OCI-LY3 (cell line): Measurements from ENCODE around the gene LRBA.

Experiments
- H2AFZ ChIP-seq: fragments of 200-600, 300-600 bp; shearing (Covaris generic); 2 replicates; pipeline ENCODE4 v1.6.0; 2014; ENCODE audit warnings: antibody characterized with exemption, low read depth, low read length
- H3K27ac ChIP-seq: fragments of 200-600, 300-600 bp; sonication (generic); 2 replicates; pipeline ENCODE4 v1.5.1; 2014; ENCODE audit warnings: mild to moderate bottlenecking, low read length, moderate library complexity, mixed read lengths
- H3K27me3 ChIP-seq: fragments of 200-600, 300-600 bp; sonication (generic); 2 replicates; pipeline ENCODE4 v1.6.1; 2014; ENCODE audit warnings: low read depth, low read length, mixed read lengths
- H3K36me3 ChIP-seq: fragments of 200-600, 300-600 bp; sonication (generic); replicated peaks from 2 replicates; pipeline ENCODE3; 2014; ENCODE audit warnings: low read depth, low read length, mixed read lengths
- H3K4me1 ChIP-seq: fragments of 300-600, 200-600 bp; sonication (generic); 2 replicates; pipeline ENCODE4 v1.6.1; 2014; ENCODE audit warnings: low read length, mixed read lengths
- H3K4me2 ChIP-seq: fragments of 200-600, 300-600 bp; sonication (generic); 2 replicates; pipeline ENCODE4 v1.6.1; 2014; ENCODE audit warnings: low read length, mixed read lengths
- H3K4me3 ChIP-seq: fragments of 300-600, 200-600 bp; sonication (generic); 2 replicates; pipeline ENCODE4 v1.5.1; 2014; ENCODE audit warnings: antibody characterized with exemption, mild to moderate bottlenecking, low read length, moderate library complexity
- H3K79me2 ChIP-seq: fragments of 300-600, 200-600 bp; shearing (Covaris generic); 2 replicates; pipeline ENCODE4 v1.6.1; 2014; ENCODE audit warnings: mild to moderate bottlenecking, low read length, mixed read lengths
- H3K9ac ChIP-seq: fragments of 300-600, 200-600 bp; shearing (Covaris generic); 2 replicates; pipeline ENCODE4 v1.6.0; 2014; ENCODE audit warnings: mild to moderate bottlenecking, low read length, moderate library complexity
- H3K9me3 ChIP-seq: fragments of 200-600, 300-600 bp; shearing (Covaris generic); 2 replicates; pipeline ENCODE4 v1.6.1; 2014; ENCODE audit warnings: low read length, mixed read lengths; ENCODE audit not compliant: insufficient read depth
- H4K20me1 ChIP-seq: fragments of 200-600, 300-600 bp; sonication (generic); 2 replicates; pipeline ENCODE4 v1.6.1; 2016; ENCODE audit warnings: low read length, mixed read lengths; ENCODE audit not compliant: insufficient read depth
- EZH2phosphoT487 ChIP-seq: fragments of 200-600 bp; shearing (Covaris generic); IDR thresholded peaks from 2 replicates; pipeline ENCODE4 v1.6.1; 2018; ENCODE audit warnings: antibody characterized with exemption, mixed run types, low read depth
- TF ChIP-seq, protein P1 (sequence below): fragments of 200-600, 300-600 bp; sonication (generic); IDR thresholded peaks from 2 replicates; pipeline ENCODE4 v1.5.1; 2014; ENCODE audit warnings: antibody characterized with exemption, low read length, low read depth

Gene LRBA

DNA sequence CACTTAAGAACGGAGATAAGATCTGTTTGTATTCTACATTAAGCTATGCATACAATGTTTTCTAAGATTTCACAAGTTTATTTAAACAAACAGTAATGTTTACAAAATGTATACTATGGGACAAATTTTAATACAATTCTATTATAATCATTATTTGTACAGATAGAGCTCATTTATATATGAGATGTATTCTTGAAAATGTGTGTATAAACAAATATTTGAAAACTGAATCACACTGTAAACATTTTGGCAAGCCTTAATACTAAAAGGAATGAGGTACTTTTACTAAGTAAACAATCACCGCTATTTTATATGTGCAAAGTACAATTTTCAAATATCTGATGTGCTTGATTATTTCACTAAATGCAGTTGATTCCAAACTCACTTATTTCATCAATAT is 552.3 kb downstream of the LRBA start:
- Histone ChIP-seq H3K4me1 (no peaks in the 10 kb centered on the region), H3K79me2 (no peaks in the 10 kb centered on the region), H3K4me2 (no peak overlapping the region), H3K36me3 (no peaks in the 10 kb centered on the region), H4K20me1 (no peaks in the 10 kb centered on the region), H3K27me3 (no peaks in the 10 kb centered on the region), H3K9me3 (no peaks in the 10 kb centered on the region), H3K27ac (no peak overlapping the region), H3K4me3 (no peak overlapping the region), H2AFZ (no peak overlapping the region), H3K9ac (no peak overlapping the region)
- TF ChIP-seq, protein P1, sequence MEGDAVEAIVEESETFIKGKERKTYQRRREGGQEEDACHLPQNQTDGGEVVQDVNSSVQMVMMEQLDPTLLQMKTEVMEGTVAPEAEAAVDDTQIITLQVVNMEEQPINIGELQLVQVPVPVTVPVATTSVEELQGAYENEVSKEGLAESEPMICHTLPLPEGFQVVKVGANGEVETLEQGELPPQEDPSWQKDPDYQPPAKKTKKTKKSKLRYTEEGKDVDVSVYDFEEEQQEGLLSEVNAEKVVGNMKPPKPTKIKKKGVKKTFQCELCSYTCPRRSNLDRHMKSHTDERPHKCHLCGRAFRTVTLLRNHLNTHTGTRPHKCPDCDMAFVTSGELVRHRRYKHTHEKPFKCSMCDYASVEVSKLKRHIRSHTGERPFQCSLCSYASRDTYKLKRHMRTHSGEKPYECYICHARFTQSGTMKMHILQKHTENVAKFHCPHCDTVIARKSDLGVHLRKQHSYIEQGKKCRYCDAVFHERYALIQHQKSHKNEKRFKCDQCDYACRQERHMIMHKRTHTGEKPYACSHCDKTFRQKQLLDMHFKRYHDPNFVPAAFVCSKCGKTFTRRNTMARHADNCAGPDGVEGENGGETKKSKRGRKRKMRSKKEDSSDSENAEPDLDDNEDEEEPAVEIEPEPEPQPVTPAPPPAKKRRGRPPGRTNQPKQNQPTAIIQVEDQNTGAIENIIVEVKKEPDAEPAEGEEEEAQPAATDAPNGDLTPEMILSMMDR, result no peak
- no peak for TF ChIP-seq EZH2phosphoT487

DNA sequence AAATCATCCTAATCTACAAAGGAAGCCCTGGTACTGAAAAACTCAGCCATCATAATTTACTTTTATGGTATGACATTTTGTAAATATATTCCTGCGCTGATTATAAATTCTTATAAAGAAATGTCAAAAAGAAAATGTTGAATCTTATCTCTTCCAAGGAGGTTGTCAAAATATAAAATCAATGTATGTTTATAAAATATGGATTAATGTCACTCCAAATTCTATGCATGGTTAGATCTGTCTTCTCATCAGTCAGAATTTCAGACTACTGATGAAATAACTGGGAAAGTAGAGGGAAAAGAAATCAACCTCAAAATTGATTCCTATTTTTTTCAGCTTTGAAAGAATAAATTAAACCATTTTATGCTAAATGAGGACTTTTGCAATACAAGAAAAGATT is 553.1 kb downstream of the LRBA start:
- Histone ChIP-seq H3K9me3 (no peaks in the 10 kb centered on the region), H3K27me3 (no peaks in the 10 kb centered on the region), H3K9ac (no peak overlapping the region), H3K27ac (no peak overlapping the region), H4K20me1 (no peaks in the 10 kb centered on the region), H3K79me2 (no peaks in the 10 kb centered on the region), H3K36me3 (no peaks in the 10 kb centered on the region), H3K4me2 (no peak overlapping the region), H3K4me3 (no peak overlapping the region), H2AFZ (no peak overlapping the region), H3K4me1 (no peaks in the 10 kb centered on the region)
- no peak for TF ChIP-seq EZH2phosphoT487
- TF ChIP-seq, protein P1, result no peak

DNA sequence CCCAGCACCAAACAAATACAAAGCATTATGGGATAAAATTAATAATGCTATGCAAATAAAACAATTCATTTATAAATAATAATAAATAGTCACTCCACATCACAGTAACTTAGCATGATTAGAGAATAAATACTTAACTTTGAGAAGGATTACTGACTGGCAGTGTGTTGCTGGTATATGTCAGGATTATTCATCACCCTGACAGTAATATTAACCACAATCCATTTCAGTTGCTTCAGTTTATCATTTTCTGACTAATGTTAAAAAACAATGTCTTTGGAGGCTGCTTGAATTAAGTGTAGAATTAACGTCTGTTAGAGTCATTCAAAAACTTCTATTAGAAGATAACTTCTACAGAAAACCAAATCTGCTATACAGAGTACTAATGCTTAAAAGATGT is 557.3 kb downstream of the LRBA start:
- H3K36me3 ChIP-seq, result no peaks in the 10 kb centered on the region
- no peaks in the 10 kb centered on the region for H3K79me2 ChIP-seq
- no peak overlapping the region for H3K4me2 ChIP-seq
- H3K27me3 ChIP-seq, result no peaks in the 10 kb centered on the region
- no peak overlapping the region for H3K4me3 ChIP-seq
- H3K9ac ChIP-seq, result no peak overlapping the region
- no peaks in the 10 kb centered on the region for H3K9me3 ChIP-seq
- no peak overlapping the region for H2AFZ ChIP-seq
- no peaks in the 10 kb centered on the region for H4K20me1 ChIP-seq
- no peak for TF ChIP-seq EZH2phosphoT487
- TF ChIP-seq, protein P1, result no peak
- H3K4me1 ChIP-seq, result no peaks in the 10 kb centered on the region
- no peak overlapping the region for H3K27ac ChIP-seq

DNA sequence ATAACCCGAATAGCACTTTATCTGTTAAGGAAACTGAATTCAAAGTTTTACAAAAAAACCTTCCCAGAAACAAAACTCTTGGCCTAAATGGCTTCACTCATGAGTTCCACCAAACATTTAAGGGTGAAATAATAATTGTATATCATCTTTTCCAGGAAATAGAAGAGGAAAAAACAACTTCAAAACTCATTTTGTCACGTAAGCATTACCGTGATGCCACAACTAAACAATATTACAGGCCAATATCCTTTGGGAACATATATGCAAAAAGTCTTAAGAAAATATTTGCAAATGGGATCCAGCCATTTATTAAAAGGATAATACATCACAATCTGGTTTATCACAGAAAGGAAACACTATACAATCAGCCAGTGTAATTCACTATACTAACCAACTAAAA is 563.2 kb downstream of the LRBA start:
- H3K9ac ChIP-seq, result no peak overlapping the region

More for the DNA sequence above, 563.2 kb downstream of the LRBA start:
- H3K4me3 ChIP-seq, result no peak overlapping the region
- H2AFZ ChIP-seq, result no peak overlapping the region
- H3K4me2 ChIP-seq, result no peak overlapping the region
- H3K27ac ChIP-seq, result no peak overlapping the region
- H4K20me1 ChIP-seq, result no peaks in the 10 kb centered on the region
- H3K27me3 ChIP-seq, result no peaks in the 10 kb centered on the region
- no peaks in the 10 kb centered on the region for H3K9me3 ChIP-seq
- no peaks in the 10 kb centered on the region for H3K79me2 ChIP-seq
- no peak for TF ChIP-seq EZH2phosphoT487
- TF ChIP-seq, protein P1, result no peak
- no peaks in the 10 kb centered on the region for H3K36me3 ChIP-seq
- no peaks in the 10 kb centered on the region for H3K4me1 ChIP-seq
